Smooth muscle cell (in vitro differentiated cells): ENCODE data around the gene HIGD1B. TPM values are rescaled to one million over a fixed set of nuclear protein-coding genes. Genes with fewer than 3 reads are reported as not detected.

Source experiments
- DNase-seq: peaks from one replicate; lab custom pipeline; 2025; ENCODE audit not compliant: unreplicated experiment; lab: John Stamatoyannopoulos, UW
- H2AFZ ChIP-seq: fragments of 200-600 bp; sonication (generic); 2 replicates; pipeline ENCODE4 v1.6.0; 2016; ENCODE audit warnings: antibody characterized with exemption, low read depth, mild to moderate bottlenecking
- H3F3A ChIP-seq: fragments of 200-600 bp; sonication (generic); 2 replicates; pipeline ENCODE4 v1.6.0; 2017; ENCODE audit warnings: antibody characterized with exemption, low read depth
- H3K27ac ChIP-seq: fragments of 200-600 bp; sonication (generic); 2 replicates; pipeline ENCODE4 v1.5.1; 2016; ENCODE audit warnings: low read depth, mild to moderate bottlenecking
- H3K27me3 ChIP-seq: fragments of 200-600 bp; sonication (generic); 2 replicates; pipeline ENCODE4 v1.6.1; 2016; ENCODE audit warnings: low read depth, mild to moderate bottlenecking
- H3K36me3 ChIP-seq: fragments of 200-600 bp; sonication (generic); 2 replicates; pipeline ENCODE4 v1.5.1; 2016; ENCODE audit warnings: low read depth
- H3K4me1 ChIP-seq: fragments of 200-600 bp; sonication (generic); 2 replicates; pipeline ENCODE4 v1.5.1; 2016; ENCODE audit warnings: low read depth
- H3K4me2 ChIP-seq: fragments of 200-600 bp; sonication (generic); 2 replicates; pipeline ENCODE4 v1.6.0; 2016; ENCODE audit warnings: mild to moderate bottlenecking
- H3K4me3 ChIP-seq: fragments of 200-600 bp; sonication (generic); 2 replicates; pipeline ENCODE4 v1.5.1; 2016; ENCODE audit warnings: mild to moderate bottlenecking
- H3K79me2 ChIP-seq: fragments of 200-600 bp; sonication (generic); 2 replicates; pipeline ENCODE4 v1.6.0; 2016; ENCODE audit warnings: low read depth, mild to moderate bottlenecking
- H3K9ac ChIP-seq: fragments of 200-600 bp; sonication (generic); 2 replicates; pipeline ENCODE4 v1.6.0; 2016; ENCODE audit warnings: low read depth
- H3K9me3 ChIP-seq: fragments of 200-600 bp; sonication (generic); replicated peaks from 2 replicates; pipeline ENCODE4 v1.5.1; 2016; ENCODE audit warnings: low read depth
- H4K20me1 ChIP-seq: fragments of 200-600 bp; sonication (generic); 2 replicates; pipeline ENCODE4 v1.6.0; 2016; ENCODE audit warnings: low read depth
- CTCF ChIP-seq: fragments of 200-600 bp; sonication (generic); IDR thresholded peaks from 2 replicates; pipeline ENCODE4 v1.5.1; 2017; ENCODE audit warnings: borderline replicate concordance, mild to moderate bottlenecking, antibody characterized with exemption; ENCODE audit not compliant: insufficient read depth, poor library complexity, severe bottlenecking
- WGBS: methylation state at CpG from one replicate; pipeline ENCODE4 v1.1.7; 2016; ENCODE audit warnings: low lambda C conversion rate; 5-methylcytosine and 5-hydroxymethylcytosine counted together
- polyA plus RNA-seq: library from polyadenylated mRNA; unstranded; fragments of >200 nt; fragmentation: Nextera tagmentation; extraction: Ambion mirVana; gene quantifications from 2 replicates; pipeline ENCODE4 v1.2.1, GENCODE V29; 2016
- total RNA-seq: library from RNA; depleted of rRNA; stranded (reverse); fragments of >200 nt; gene quantifications from 2 replicates; pipeline ENCODE4 v1.2.3, GENCODE V29; 2014

Gene HIGD1B
- total and polyA plus RNA-seq, 2 experiments from 2014 or later = 0.39 TPM; not detected in 1

DNA sequence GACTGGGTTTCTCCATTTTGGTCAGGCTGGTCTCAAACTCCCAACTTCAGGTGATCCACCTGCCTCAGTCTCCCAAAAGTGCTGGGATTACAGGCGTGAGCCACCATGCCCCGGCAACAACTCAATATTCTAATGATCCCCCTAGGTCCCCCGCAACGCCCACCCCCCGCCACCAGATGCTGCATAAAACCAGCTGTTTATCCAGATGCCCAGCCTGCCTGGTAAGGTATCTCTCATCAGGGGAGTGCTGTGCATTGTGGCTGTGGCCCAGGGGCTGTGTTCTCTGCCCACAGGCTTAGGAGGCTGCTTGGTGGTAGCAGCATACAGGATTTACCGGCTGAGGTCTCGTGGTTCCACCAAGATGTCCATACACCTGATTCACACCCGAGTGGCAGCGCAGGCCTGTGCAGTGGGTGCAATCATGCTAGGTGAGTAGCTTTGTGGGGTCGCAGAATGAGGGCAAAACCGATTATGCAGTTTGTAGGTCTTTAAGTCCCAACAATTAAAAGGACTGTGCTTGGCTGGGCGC, 1.3 kb downstream of the HIGD1B start:
- no peaks in the 10 kb centered on the region for H3K79me2 ChIP-seq
- no peaks in the 10 kb centered on the region for H3K4me1 ChIP-seq
- H3K9me3 ChIP-seq = no peaks in the 10 kb centered on the region
- no peak overlapping the region for H3K27ac ChIP-seq
- no peaks in the 10 kb centered on the region for H4K20me1 ChIP-seq
- H3K9ac ChIP-seq = no peak overlapping the region
- TF ChIP-seq CTCF = no peak
- H2AFZ ChIP-seq = no peak overlapping the region
- H3K27me3 ChIP-seq = no peaks in the 10 kb centered on the region
- DNase-seq = no peak
- 94% methylated on average over 12 of the region's 12 CpGs for WGBS
- H3F3A ChIP-seq = no peaks in the 10 kb centered on the region
- no peaks in the 10 kb centered on the region for H3K36me3 ChIP-seq
- no peak overlapping the region for H3K4me2 ChIP-seq
- no peak overlapping the region for H3K4me3 ChIP-seq

DNA sequence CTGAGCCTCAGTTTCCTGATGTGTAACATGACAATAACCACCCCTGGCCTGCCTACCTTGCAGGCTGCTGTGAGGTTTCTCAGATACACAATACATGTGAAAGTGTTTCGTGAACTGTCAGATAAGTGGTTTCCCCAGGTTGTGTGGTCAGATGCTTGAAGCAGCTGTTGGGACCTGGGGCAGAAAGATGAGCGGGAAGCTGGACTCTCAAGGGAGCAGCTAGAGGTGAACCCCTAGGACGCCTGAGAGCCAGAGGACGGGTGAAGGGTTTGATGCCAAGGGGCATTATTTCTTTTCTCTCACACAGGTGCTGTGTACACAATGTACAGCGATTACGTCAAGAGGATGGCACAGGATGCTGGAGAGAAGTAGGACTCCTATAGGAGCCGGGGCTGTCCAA, 2.3 kb downstream of the HIGD1B start:
- no peak for TF ChIP-seq CTCF
- WGBS = 98% methylated on average over 7 of the region's 7 CpGs
- H3K4me1 ChIP-seq = no peaks in the 10 kb centered on the region
- no peak overlapping the region for H3K9ac ChIP-seq
- no peaks in the 10 kb centered on the region for H4K20me1 ChIP-seq
- H3K27me3 ChIP-seq = no peaks in the 10 kb centered on the region
- no peak overlapping the region for H3K27ac ChIP-seq
- no peaks in the 10 kb centered on the region for H3K79me2 ChIP-seq
- no peaks in the 10 kb centered on the region for H3F3A ChIP-seq
- no peaks in the 10 kb centered on the region for H3K9me3 ChIP-seq
- DNase-seq = no peak
- no peak overlapping the region for H3K4me3 ChIP-seq
- no peak overlapping the region for H3K4me2 ChIP-seq
- H3K36me3 ChIP-seq = peaks cover 5% of the 10 kb centered on the region
- H2AFZ ChIP-seq = no peak overlapping the region

- Histone ChIP-seq H3K9me3 (no peaks in the 10 kb centered on the region), H3K79me2 (no peaks in the 10 kb centered on the region), H3K4me1 (no peaks in the 10 kb centered on the region), H3F3A (no peaks in the 10 kb centered on the region), H3K36me3 (peaks cover 10% of the 10 kb centered on the region), H3K4me3 (no peak overlapping the region), H3K27me3 (no peaks in the 10 kb centered on the region), H3K27ac (no peak overlapping the region), H3K9ac (no peak overlapping the region), H4K20me1 (no peaks in the 10 kb centered on the region), H3K4me2 (no peak overlapping the region), H2AFZ (no peak overlapping the region)
- WGBS = 98% methylated on average over 5 of the region's 5 CpGs
- TF ChIP-seq CTCF = no peak
- DNase-seq = no peak
These were observed 2.9 kb downstream of the HIGD1B start for GRCh38 chr17:44850612-44851011.

DNA sequence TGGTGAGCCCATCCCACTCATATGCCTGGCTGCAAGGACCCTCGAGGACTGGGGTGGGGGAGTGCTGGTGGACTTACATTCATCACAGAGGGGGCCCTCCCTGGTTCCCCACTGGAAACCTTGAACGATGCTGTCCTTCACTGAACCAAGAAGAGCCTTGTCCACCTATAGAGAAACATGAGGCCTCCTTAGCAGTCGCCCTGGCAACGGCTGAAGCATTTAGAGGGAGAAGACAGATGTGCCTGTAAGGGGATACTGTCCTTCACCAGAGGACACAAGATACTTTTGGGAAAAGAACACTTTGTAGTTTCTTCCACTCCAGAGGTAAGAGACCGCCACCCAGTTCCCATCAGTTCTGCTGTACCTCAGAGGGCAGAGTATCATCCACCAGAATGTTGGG, 6.5 kb downstream of the HIGD1B start:
- H3K9me3 ChIP-seq = no peaks in the 10 kb centered on the region
- H3K36me3 ChIP-seq = peaks cover 16% of the 10 kb centered on the region
- 95% methylated on average over 5 of the region's 5 CpGs for WGBS
- DNase-seq = no peak
- no peak overlapping the region for H3K27ac ChIP-seq
- H3K79me2 ChIP-seq = no peaks in the 10 kb centered on the region
- no peak overlapping the region for H2AFZ ChIP-seq
- H3K4me1 ChIP-seq = no peaks in the 10 kb centered on the region
- no peaks in the 10 kb centered on the region for H3F3A ChIP-seq
- H3K9ac ChIP-seq = no peak overlapping the region
- no peak overlapping the region for H3K4me2 ChIP-seq
- no peaks in the 10 kb centered on the region for H3K27me3 ChIP-seq
- no peak for TF ChIP-seq CTCF
- H4K20me1 ChIP-seq = no peaks in the 10 kb centered on the region
- H3K4me3 ChIP-seq = no peak overlapping the region
